GM19324 (cell line): ENCODE results near the gene PARD6B.
"Not testable (repeated sequence)": the region's sequence is repeated elsewhere in the genome, so short reads cannot be mapped to it uniquely, and the experiment has no call there.

Experiments used
- ATAC-seq: cut with Tn5 transposase; IDR thresholded peaks from one replicate; pipeline ENCODE4 v1.9.1; 2021; ENCODE audit warnings: mild to moderate bottlenecking, moderate library complexity; ENCODE audit not compliant: unreplicated experiment, low FRiP score

The PARD6B gene

DNA sequence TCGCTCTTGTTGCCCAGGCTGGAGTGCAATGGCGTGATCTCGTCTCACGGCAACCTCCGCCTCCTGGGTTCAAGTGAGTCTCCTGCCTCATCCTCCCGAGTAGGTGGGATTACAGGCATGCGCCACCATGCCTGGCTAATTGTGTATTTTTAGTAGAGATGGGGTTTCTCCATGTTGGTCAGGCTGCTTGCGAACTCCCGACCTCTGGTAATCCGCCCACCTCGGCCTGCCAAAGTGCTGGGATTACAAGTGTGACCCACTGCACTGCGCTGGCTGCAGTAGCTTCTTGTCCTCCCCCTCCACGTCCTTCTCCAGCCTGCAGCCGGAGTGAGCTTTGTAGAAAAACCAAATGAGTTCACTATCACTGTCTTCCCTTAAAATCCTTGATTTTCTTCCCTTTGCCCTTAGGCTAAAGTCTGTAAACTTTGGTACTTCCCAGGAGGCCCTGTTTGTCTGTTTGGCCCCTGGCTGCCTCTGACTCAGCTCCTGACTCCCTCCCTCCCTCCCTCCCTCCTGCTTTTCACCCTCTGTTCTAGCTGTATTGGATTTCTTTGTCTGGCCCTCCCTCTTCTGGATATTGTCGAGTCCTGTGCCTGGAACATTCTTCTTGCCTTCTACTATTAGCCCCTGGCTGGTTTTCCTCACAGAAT lies 12.9 kb downstream of the PARD6B start:
- ATAC-seq = no peak

GRCh38 chr20:50745634-50746137 lies 14.3 kb downstream of the PARD6B start:
- ATAC-seq = no peak

GRCh38 chr20:50746138-50746940 lies 15.0 kb downstream of the PARD6B start:
- ATAC-seq = no peak

GRCh38 chr20:50747275-50747674 lies 15.9 kb downstream of the PARD6B start:
- no peak for ATAC-seq

DNA sequence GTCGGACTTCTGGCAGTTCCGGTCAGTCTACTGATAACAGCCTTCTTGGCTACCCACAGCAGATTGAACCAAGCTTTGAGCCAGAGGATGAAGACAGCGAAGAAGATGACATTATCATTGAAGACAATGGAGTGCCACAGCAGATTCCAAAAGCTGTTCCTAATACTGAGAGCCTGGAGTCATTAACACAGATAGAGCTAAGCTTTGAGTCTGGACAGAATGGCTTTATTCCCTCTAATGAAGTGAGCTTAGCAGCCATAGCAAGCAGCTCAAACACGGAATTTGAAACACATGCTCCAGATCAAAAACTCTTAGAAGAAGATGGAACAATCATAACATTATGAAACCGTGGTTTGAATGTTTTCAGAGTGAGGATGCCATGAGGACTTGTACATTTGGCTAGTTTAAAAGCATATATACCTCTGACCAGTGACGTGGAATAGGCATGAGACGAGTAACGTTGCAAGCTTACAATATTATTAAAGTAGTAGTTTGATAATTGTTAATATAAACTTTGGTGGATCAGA lies 18.8 kb downstream of the PARD6B start:
- ATAC-seq = no peak

GRCh38 chr20:50753152-50753551 lies 21.8 kb downstream of the PARD6B start:
- no peak for ATAC-seq

DNA sequence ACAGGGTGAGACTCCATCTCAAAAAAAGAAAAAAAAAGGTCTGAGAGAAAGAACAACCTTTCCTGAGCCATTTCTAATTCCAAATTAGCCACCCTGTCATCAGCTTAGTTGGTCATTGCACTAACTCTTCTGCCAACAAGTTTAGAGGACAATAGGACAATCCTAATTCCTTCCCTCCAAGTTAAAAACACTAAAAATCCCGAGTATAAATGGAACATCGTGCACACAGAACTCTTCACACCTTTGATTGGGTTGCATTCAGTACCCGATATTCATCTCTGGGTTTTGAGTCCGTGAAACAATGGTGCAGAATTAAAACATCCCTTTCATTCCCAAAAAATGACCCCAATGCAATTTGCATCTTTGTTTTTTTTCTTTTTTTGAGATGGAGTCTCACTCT lies 23.0 kb downstream of the PARD6B start:
- ATAC-seq = no peak

DNA sequence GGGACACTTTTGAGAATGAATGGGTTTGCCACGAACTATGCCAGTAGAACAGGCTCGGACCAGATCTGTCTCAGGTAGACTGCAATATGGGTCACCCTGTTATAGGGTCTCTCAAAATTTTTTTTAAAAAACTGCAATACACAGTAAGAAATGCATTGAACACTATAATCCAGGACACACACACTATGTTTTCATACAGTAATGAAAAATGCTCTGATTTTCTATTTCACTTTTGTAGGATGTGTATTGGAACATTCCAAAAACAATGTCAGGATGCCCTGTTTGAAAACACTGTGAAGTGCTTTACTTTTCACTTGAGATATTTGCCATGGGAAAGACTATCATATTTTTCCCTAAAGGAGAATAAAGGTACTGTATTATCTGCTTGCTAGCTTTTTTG lies 25.1 kb downstream of the PARD6B start:
- ATAC-seq = no peak

GRCh38 chr20:50758469-50758868 lies 27.1 kb downstream of the PARD6B start:
- ATAC-seq = no peak

DNA sequence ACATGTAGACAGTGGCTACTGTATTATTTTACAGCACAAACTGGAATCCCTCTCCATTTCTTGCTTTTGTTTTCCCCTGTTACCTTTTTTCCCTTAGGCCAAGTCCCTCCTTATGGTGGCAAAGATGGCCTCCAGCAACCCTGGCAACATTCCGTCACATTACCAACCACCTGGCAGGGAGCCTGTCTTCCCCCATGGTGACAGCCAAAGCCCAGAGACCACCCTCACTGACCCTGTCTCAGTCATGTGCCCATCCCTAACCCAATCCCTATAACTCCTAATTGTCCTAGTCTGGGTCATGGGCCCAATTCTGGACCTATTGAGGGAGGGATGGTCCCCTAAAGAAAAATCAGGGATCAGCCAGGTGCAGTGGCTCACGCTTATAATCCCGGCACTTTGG lies 27.6 kb downstream of the PARD6B start:
- no peak for ATAC-seq

- ATAC-seq = no peak
Observed at GRCh38 chr20:50759678-50760077, 28.3 kb downstream of the PARD6B start.

- ATAC-seq = no peak
Observed at GRCh38 chr20:50762045-50762422, 30.7 kb downstream of the PARD6B start.

DNA sequence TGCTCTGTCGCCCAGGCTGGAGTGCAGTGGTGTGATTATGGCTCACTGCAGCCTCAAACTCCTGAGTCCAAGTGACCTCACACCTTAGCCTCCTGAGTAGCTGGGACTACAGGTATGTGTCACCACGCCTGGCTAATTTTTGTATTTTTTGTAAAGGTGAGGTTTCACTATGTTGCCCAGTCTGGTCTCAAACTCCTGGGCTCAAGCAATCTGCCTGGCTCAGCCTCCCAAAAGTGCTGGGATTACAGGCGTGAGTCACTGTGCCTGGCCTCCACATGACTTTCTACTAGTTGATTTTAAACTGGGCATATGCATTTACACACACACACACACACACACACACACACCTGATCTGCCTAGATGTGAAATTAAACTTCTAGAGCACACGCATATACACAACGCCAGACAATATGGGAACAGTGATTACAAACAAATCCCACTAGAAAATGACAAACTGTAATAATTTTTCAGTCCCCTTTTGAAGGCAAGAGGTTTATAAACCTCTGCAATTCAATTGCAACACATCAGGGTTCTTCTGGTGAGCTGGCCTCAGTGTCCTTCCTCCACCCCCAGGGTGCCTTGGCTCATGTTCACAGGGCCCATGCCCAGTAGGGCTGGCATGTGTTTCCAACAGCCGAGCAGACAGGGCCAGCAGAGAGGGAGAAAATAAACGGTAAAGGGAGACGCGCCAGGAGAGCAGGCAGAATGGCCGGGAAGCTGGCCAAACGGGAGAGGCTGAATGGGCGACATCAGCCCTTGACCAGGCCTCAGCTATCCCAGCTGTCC lies 31.2 kb downstream of the PARD6B start:
- ATAC-seq = no peak

DNA sequence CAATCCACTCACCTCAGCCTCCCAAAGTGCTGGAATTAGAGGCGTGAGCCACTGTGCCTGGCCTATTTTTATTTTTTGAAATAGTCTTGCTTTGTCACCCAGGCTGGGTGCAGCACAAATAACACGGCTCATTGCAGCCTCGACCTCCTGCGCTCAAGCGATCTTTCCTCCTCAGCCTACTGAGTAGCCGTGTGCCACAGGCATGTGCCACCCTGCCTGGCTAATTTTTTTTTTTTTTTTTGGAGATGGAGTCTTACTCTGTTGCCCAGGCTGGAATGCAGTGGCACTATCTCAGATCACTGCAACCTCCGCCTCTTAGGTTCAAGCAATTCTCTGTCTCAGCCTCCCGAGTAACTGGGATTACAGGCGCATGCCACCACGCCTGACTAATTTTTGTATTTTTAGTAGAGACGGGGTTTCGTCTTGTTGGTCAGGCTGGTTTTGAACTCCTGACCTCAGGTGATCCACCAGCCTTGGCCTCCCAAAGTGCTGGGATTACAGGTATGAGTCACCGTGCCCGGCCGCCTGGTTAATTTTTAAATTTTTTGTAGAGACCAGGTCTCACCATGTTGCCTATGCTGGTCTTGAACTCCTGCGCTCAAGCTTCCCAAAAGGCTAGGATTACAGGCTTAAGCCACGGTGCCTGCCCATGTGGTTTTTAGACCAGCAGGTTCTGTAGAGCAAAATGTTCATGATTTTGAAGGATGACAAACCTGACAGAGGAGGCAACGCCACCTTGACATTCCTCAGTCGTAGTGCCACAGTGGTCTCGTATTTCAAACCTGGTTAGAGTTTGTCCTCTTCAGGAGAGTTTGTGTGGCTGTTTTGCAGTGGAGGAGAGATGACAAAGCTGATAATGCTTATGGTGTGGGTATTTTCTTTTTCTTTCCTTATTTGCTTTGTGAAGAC lies 32.4 kb downstream of the PARD6B start:
- ATAC-seq = not testable (repeated sequence)

DNA sequence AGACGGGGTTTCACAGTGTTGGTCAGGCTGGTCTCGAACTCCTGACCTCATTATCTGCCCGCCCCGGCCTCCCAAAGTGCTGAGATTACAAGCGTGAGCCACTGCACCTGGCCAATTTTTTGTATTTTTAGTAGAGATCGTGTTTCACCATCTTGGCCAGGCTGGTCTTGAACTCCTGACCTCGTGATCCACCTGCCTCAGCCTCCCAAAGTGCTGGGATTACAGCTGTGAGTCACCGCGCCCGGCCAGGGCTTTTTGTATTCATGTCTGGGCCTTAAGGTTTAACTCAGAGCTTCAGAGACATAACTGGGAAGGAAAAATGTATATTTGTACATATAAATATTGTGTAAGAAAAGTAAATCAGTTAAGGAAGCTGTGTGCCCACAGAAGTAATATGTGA lies 33.9 kb downstream of the PARD6B start:
- ATAC-seq = not testable (repeated sequence)

- no peak for ATAC-seq
Observed at GRCh38 chr20:50765674-50766073, 34.3 kb downstream of the PARD6B start.

GRCh38 chr20:50766955-50767809 lies 35.8 kb downstream of the PARD6B start:
- ATAC-seq = not testable (repeated sequence)

DNA sequence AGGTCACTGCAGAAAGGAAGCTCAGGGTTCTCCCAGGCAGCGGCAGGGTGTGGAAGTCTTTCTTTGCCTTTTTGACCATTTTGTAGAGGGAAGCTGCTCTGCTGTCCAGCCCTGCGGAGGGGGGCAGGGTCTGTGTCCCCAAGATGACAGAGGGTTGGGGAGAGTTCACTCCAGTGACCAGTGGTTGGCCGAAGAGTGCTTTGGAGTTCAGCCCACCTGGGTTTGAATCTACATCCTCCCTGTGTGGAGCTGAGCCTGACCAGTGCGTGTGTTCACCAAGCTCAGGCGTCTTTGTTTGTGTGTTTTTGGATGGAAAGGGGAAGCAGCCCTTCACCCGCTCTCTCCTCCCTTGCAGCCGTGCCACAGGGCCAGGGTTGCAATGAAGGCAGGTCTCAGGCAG lies 37.6 kb downstream of the PARD6B start:
- ATAC-seq = not testable (repeated sequence)

DNA sequence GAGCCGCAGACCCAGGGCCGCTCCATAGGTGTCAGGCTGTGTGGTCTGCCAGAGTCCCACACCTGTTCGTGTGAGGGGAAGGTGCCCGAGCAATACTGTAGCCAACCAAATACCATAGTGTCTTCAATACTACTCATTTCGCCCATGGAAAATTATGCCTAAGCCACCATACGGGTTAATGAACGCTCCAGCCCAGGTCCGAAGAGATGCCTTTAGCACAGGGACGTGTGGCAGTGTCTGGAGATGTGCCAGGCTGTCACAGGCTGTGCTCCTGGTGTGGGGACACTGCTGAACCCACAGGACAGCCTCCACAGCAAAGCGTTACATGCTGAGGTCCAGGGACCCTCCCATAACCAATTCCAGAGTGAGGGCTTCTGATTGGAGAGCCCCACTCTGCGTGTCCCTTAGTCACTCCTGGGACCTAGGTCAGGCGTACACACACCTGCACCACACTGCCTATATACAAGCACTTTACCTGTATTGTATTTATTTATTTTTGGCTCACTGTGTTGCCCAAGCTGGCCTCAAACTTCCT lies 38.2 kb downstream of the PARD6B start:
- not testable (repeated sequence) for ATAC-seq
